HG02852 (cell line): ENCODE data around the gene NEUROD6.

Experiments
- ATAC-seq: cut with Tn5 transposase; IDR thresholded peaks from one replicate; pipeline ENCODE4 v1.9.1; 2021; ENCODE audit warnings: mild to moderate bottlenecking, moderate library complexity; ENCODE audit not compliant: unreplicated experiment

The NEUROD6 gene

DNA sequence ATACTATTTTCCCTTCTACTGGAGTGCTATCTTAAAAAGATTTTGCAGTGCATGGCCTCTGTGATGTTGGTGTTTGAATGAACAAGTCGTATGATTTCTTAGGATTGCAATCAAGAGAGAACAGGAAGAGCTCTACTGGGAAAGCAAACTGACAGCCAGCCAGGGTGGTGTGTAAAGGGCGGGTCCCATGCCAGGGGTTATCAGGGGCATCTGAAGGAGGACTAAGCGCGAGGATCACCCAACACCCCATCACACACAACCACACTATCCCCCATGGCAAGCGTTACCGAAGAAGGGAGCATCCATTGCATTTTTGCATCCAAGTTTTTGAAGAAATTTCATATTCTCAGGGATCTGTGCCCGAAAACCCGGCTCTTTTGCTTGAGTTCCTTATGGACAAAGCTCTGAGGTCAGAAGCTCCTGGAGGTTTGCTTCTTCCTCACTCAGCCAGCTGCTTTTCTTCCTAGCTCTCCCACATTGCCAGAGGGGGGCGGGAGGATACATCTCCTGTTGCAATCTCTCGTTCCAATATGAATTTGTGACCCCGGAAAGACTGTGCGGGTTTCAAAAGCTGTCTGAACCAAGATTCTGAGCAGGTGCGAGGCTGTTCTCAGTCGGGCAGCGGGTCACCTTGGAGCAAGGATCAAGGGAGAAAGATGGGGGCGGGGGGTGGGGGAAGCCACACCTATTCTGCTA lies 5.2 kb downstream of the NEUROD6 start:
- no peak for ATAC-seq

GRCh38 chr7:31333291-31333690 lies 7.2 kb downstream of the NEUROD6 start:
- ATAC-seq, result no peak

DNA sequence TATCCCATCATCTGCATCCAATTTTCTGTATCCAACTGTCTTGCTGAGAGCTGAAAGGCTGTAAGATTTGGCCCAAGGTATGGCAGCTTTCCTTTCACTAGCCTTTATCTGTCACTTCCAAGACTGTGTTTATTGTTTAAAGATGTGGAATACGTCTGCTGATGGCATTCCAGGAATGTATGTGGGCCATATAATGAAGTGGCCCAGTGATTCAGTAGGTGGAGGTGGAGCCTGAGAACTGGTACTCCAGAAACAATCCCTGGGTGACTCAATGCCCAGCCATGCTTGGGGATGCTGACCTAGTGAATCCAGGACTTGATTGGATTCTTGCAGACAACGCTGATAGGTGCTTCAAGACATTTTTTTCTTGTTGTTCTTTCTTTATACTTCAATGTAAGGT lies 13.5 kb downstream of the NEUROD6 start:
- no peak for ATAC-seq

GRCh38 chr7:31326416-31326815 lies 14.1 kb downstream of the NEUROD6 start:
- ATAC-seq, result no peak

GRCh38 chr7:31323101-31323500 lies 17.4 kb downstream of the NEUROD6 start:
- ATAC-seq, result no peak

DNA sequence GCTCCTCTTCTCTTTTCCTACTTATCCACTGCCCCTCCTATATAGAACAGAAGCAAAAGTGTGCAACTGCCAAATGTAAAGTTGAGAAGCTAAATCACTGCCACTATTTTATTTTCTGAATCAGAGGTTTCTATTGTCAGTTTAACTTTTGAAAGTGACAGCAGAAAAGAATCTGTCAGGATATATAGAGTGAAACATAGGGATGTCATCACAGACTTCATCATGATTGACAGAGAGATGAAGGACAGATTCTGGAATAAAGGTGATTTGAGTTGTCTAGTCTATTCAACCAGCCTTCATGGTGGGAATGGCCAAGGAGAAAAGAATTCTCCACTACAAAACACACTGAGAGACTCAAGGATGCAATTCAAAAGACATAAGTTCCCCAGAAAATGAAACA lies 19.9 kb downstream of the NEUROD6 start:
- ATAC-seq, result no peak

DNA sequence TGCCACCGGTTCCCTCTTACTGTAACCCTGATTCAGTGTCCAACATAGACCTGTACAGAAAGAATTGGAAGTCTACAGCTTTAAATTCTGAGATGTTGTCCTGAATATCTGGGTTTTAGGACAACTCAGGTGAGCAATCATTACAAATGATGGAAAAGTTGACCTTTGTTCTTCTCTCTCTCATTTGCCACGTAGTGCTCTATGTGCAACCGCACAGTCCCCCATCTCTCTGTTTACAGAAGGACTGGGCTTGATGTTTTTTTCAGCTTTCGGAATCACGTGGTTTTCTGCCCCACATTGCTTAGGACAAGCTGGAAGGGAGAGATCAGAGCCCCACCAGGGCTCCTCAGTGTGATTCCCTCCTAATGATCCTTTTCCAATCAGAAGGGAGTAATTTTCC lies 22.2 kb downstream of the NEUROD6 start:
- ATAC-seq, result no peak

- no peak for ATAC-seq
These were observed 23.6 kb downstream of the NEUROD6 start for GRCh38 chr7:31316876-31317275.

- no peak for ATAC-seq
These were observed 24.8 kb downstream of the NEUROD6 start for GRCh38 chr7:31315758-31316157.

DNA sequence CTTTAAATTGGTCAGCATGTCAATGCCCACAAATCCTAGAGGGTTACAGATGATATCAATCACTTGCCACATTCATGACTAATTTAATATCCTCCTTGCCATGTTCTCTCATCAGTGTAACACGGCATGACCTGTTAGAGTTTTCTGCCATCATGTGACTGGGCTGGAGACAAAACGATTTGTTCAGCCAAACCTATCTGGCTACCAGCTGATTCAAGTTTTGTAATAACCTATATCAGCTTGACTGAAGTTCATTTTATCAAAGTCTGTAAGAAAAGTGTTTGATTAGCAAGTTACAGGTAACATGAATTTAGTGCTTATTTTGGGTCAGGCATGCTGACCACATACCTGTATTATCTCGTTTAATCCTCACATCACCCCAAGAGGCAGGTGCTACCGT lies 25.7 kb downstream of the NEUROD6 start:
- no peak for ATAC-seq

GRCh38 chr7:31312889-31313288 lies 27.6 kb downstream of the NEUROD6 start:
- no peak for ATAC-seq

GRCh38 chr7:31311552-31311951 lies 29.0 kb downstream of the NEUROD6 start:
- no peak for ATAC-seq

GRCh38 chr7:31310321-31310935 lies 30.1 kb downstream of the NEUROD6 start:
- ATAC-seq, result no peak

DNA sequence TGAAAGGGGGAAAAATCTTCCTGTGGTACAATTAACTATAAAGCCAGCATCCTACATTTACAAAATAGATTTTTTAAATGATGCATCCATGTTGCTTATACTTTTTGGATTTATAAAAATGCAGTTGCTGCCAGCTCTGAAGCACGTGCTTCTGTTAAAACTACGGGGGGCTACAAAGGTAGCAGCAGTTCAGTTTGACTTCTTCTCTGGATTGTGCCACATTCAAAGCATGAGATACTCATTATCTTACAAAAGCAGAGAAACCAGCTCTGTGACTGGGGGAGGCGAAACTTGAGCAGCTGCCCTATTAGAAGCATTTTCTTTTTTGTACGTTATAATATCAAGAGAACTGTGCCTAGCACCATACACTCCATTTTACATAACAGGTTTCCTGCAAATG lies 31.1 kb downstream of the NEUROD6 start:
- ATAC-seq, result no peak

GRCh38 chr7:31308652-31309051 lies 31.9 kb downstream of the NEUROD6 start:
- no peak for ATAC-seq

- ATAC-seq, result no peak
These were observed 32.6 kb downstream of the NEUROD6 start for GRCh38 chr7:31307972-31308371.

- no peak for ATAC-seq
These were observed 35.3 kb downstream of the NEUROD6 start for GRCh38 chr7:31305260-31305659.

GRCh38 chr7:31304446-31304845 lies 36.1 kb downstream of the NEUROD6 start:
- no peak for ATAC-seq

GRCh38 chr7:31302356-31302755 lies 38.2 kb downstream of the NEUROD6 start:
- ATAC-seq, result no peak

GRCh38 chr7:31299336-31299735 lies 41.2 kb downstream of the NEUROD6 start:
- ATAC-seq, result no peak

DNA sequence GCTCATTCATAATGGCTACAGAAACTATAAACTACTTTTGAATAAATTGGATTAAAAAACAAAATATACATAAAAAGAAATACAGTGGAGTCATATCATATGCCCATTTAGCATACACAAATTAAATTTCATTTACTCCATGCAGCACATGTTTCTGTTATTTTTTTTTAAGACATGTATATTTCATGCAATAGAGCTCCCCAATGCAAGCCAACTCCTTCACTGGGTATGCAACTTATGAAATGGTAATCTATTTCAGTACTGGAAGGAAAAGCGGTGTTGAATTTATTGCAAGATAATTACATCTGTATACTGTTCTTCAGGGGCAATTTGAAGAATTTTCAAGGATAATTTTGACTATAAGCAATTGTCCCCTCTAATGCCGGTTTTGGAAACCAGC lies 49.9 kb downstream of the NEUROD6 start:
- ATAC-seq, result no peak
